D341Med (cell line): ENCODE measurements around the gene CEP68.
"Not testable (repeated sequence)": the region's sequence is repeated elsewhere in the genome, so short reads cannot be mapped to it uniquely, and the experiment has no call there.

Experiments
- DNase-seq: peaks from one replicate; pipeline ENCODE4 v3.0.0; 2012; ENCODE audit warnings: low spot score

The CEP68 gene

GRCh38 chr2:65030476-65031332, 25.5 kb upstream of the CEP68 start:
- no peak for DNase-seq

- DNase-seq = no peak
These were observed 24.7 kb upstream of the CEP68 start for GRCh38 chr2:65031341-65032018.

- no peak for DNase-seq
These were observed 23.9 kb upstream of the CEP68 start for GRCh38 chr2:65032019-65032975.

GRCh38 chr2:65033178-65033577, 23.0 kb upstream of the CEP68 start:
- DNase-seq = no peak

- not testable (repeated sequence) for DNase-seq
These were observed 22.5 kb upstream of the CEP68 start for GRCh38 chr2:65033667-65034066.

- DNase-seq = no peak
These were observed 20.8 kb upstream of the CEP68 start for GRCh38 chr2:65035351-65035943.

GRCh38 chr2:65037178-65037577, 19.0 kb upstream of the CEP68 start:
- DNase-seq = no peak

GRCh38 chr2:65039640-65040039, 16.6 kb upstream of the CEP68 start:
- no peak for DNase-seq

- peak; percentile 84 for DNase-seq
These were observed 15.6 kb upstream of the CEP68 start for GRCh38 chr2:65040400-65041261.

GRCh38 chr2:65043001-65043400, 13.2 kb upstream of the CEP68 start:
- DNase-seq = no peak

- DNase-seq = no peak
These were observed 12.0 kb upstream of the CEP68 start for GRCh38 chr2:65044097-65044735.

GRCh38 chr2:65045651-65046050, 10.6 kb upstream of the CEP68 start:
- no peak for DNase-seq

- no peak for DNase-seq
These were observed 9.4 kb upstream of the CEP68 start for GRCh38 chr2:65046633-65047407.

- DNase-seq = no peak
These were observed 7.1 kb upstream of the CEP68 start for GRCh38 chr2:65049010-65049639.

GRCh38 chr2:65050931-65051330, 5.3 kb upstream of the CEP68 start:
- DNase-seq = no peak

- DNase-seq = no peak
These were observed 3.0 kb upstream of the CEP68 start for GRCh38 chr2:65053199-65053598.

GRCh38 chr2:65054749-65055421, 1.3 kb upstream of the CEP68 start:
- DNase-seq = no peak

GRCh38 chr2:65055422-65056214, 598 bp upstream of the CEP68 start:
- DNase-seq = peak; percentile 76
